Natural killer cell (primary cell): Measurements from ENCODE around the gene TSPAN11. TPM values are rescaled to one million over a fixed set of nuclear protein-coding genes. Genes with fewer than 3 reads are reported as not detected.

Experiments
- ATAC-seq, 3 donors: fragments of 150-1000 bp in 2 of 3; fragments of 200-7000 bp in 1 of 3; cut with Tn5 transposase; 1 replicate in 1 of 3; 2 replicates in 2 of 3; pipeline ENCODE4 v1.10.0; 2021; ENCODE audit warnings: mild to moderate bottlenecking in 2 of 3, moderate library complexity in 2 of 3
- DNase-seq, 2 donors: peaks; one replicate each; pipeline versions ENCODE4 v3.0.0 to v3.0.0-alpha.2; 2013 to 2021; ENCODE audit warnings: mixed read lengths in 1 of 2
- H3K27ac ChIP-seq: one replicate; pipeline ENCODE4 v1.5.1; 2013; ENCODE audit warnings: mild to moderate bottlenecking, low read length
- H3K27me3 ChIP-seq: one replicate; pipeline ENCODE4 v1.6.1; 2013; ENCODE audit warnings: low read length; ENCODE audit not compliant: control insufficient read depth, insufficient read depth
- H3K36me3 ChIP-seq: one replicate; pipeline ENCODE4 v1.6.1; 2013; ENCODE audit warnings: low read length; ENCODE audit not compliant: control insufficient read depth, insufficient read depth
- H3K4me1 ChIP-seq: one replicate; pipeline ENCODE4 v1.6.1; 2013; ENCODE audit warnings: low read length; ENCODE audit not compliant: control insufficient read depth, insufficient read depth
- H3K4me3 ChIP-seq: one replicate; pipeline ENCODE4 v1.5.1; 2013; ENCODE audit warnings: low read length
- H3K9me3 ChIP-seq: one replicate; pipeline ENCODE4 v1.6.1; 2013; ENCODE audit warnings: low read length; ENCODE audit not compliant: control insufficient read depth, insufficient read depth
- H3K27ac Mint-ChIP-seq, 2 donors: one replicate each; pipeline ENCODE4 v1.8.0; 2022; ENCODE audit warnings: mild to moderate bottlenecking in 2 of 2, mixed read lengths in 2 of 2, moderate library complexity in 1 of 2
- H3K27me3 Mint-ChIP-seq, 2 donors: one replicate each; pipeline ENCODE4 v1.8.0; 2022; ENCODE audit warnings: low read depth in 2 of 2, mixed read lengths in 2 of 2
- H3K36me3 Mint-ChIP-seq: one replicate; pipeline ENCODE4 v1.8.0; 2022; ENCODE audit warnings: mixed read lengths
- H3K4me1 Mint-ChIP-seq, 2 donors: one replicate each; pipeline ENCODE4 v1.8.0; 2022; ENCODE audit warnings: mixed read lengths in 2 of 2
- H3K4me3 Mint-ChIP-seq: one replicate; pipeline ENCODE4 v1.8.0; 2022; ENCODE audit warnings: mild to moderate bottlenecking, moderate library complexity, mixed read lengths
- H3K9me3 Mint-ChIP-seq, 2 donors: one replicate each; pipeline ENCODE4 v1.8.0; 2022; ENCODE audit warnings: mixed read lengths in 2 of 2
- CTCF ChIP-seq: fragments of 200-600 bp; IDR thresholded peaks from one replicate; pipeline ENCODE4 v1.8.0; 2022; ENCODE audit warnings: antibody characterized with exemption
- WGBS: methylation state at CpG from one replicate; pipeline ENCODE4 v1.1.7; 2013; ENCODE audit warnings: missing lambda C conversion rate; ENCODE audit not compliant: insufficient coverage; 5-methylcytosine and 5-hydroxymethylcytosine counted together
- intact Hi-C: fragments of 100-400 bp; cut with micrococcal nuclease; formaldehyde crosslinking; loops from one replicate; pipeline ENCODE4 v1.14.2; 2022
- total RNA-seq, 4 donors: library from RNA; stranded (reverse); fragments of 120-200 nt in 1 of 4; gene quantifications; one replicate each; pipeline versions ENCODE4 v1.2.3 to v1.2.4, GENCODE V29; 2013 to 2022

TSPAN11 gene
- total RNA-seq, 3 donors from 2014 or later (not counting 1 experiment from before 2014, with no cell fraction given): not detected

- ATAC-seq (no peak), DNase-seq (no peak)
- H3K36me3 ChIP-seq: no peaks in the 10 kb centered on the region
- no peak for TF ChIP-seq CTCF
- Mint-ChIP-seq H3K4me1 (peaks cover 0 to 5% of the 10 kb centered on the region in 2 donors), H3K36me3 (no peaks in the 10 kb centered on the region), H3K27ac (no peak overlapping the region), H3K27me3 (peaks cover 43 to 49% of the 10 kb centered on the region in 2 donors), H3K9me3 (no peaks in the 10 kb centered on the region), H3K4me3 (no peak overlapping the region)
- H3K27me3 ChIP-seq: peaks cover 9% of the 10 kb centered on the region
- WGBS: 67% methylated on average over 10 of the region's 11 CpGs
- no peak overlapping the region for H3K27ac ChIP-seq
- H3K9me3 ChIP-seq: no peaks in the 10 kb centered on the region
- intact Hi-C loops: no loop called here
- H3K4me3 ChIP-seq: no peak overlapping the region
- no peaks in the 10 kb centered on the region for H3K4me1 ChIP-seq
Measured at GRCh38 chr12:30925607-30926242, 823 bp upstream of the TSPAN11 start.

- no peaks in the 10 kb centered on the region for H3K9me3 Mint-ChIP-seq
- ATAC-seq: no peak
- Histone ChIP-seq H3K4me3 (no peak overlapping the region), H3K36me3 (no peaks in the 10 kb centered on the region), H3K27me3 (peaks cover 9% of the 10 kb centered on the region), H3K9me3 (no peaks in the 10 kb centered on the region), H3K27ac (no peak overlapping the region), H3K4me1 (no peaks in the 10 kb centered on the region)
- no peak overlapping the region for H3K27ac Mint-ChIP-seq
- no peak for DNase-seq
- 87% methylated on average over 7 of the region's 7 CpGs for WGBS
- H3K4me1 Mint-ChIP-seq: peaks cover 0 to 5% of the 10 kb centered on the region in 2 donors
- H3K36me3 Mint-ChIP-seq: no peaks in the 10 kb centered on the region
- TF ChIP-seq CTCF: no peak
- H3K27me3 Mint-ChIP-seq: peaks cover 40 to 44% of the 10 kb centered on the region in 2 donors
- intact Hi-C loops: no loop called here
- H3K4me3 Mint-ChIP-seq: no peak overlapping the region
Measured at GRCh38 chr12:30927222-30927611, 669 bp downstream of the TSPAN11 start.

- intact Hi-C loops: no loop called here
- no peak overlapping the region for H3K4me3 Mint-ChIP-seq
- 86% methylated on average over 12 of the region's 12 CpGs for WGBS
- H3K4me1 Mint-ChIP-seq: no peaks in the 10 kb centered on the region
- no peak overlapping the region for H3K4me3 ChIP-seq
- DNase-seq: no peak
- H3K27ac ChIP-seq: no peak overlapping the region
- no peaks in the 10 kb centered on the region for H3K9me3 ChIP-seq
- no peak for ATAC-seq
- TF ChIP-seq CTCF: no peak
- H3K9me3 Mint-ChIP-seq: no peaks in the 10 kb centered on the region
- no peak overlapping the region for H3K27ac Mint-ChIP-seq
- no peaks in the 10 kb centered on the region for H3K4me1 ChIP-seq
- no peaks in the 10 kb centered on the region for H3K36me3 ChIP-seq
- H3K27me3 ChIP-seq: peaks cover 9% of the 10 kb centered on the region
- H3K36me3 Mint-ChIP-seq: no peaks in the 10 kb centered on the region
- H3K27me3 Mint-ChIP-seq: peaks cover 40 to 44% of the 10 kb centered on the region in 2 donors
Measured at GRCh38 chr12:30928356-30929244, 2.1 kb downstream of the TSPAN11 start.
